HepG2 (cell line): Measurements from ENCODE around the gene RABL6. TPM values are rescaled to one million over a fixed set of nuclear protein-coding genes. Genes with fewer than 3 reads are reported as not detected.
A peak's percentile ranks its signal among the peaks of the same experiment; 100 is the strongest.

ENCODE experiments used
- CBX2 ChIP-seq, 2 experiments: fragments of 200-600 bp in 1 of 2; sonication (generic); formaldehyde crosslinking in 1 of 2; IDR thresholded peaks; 2 replicates each; pipeline versions ENCODE4 v1.7.0 to v1.8.1; 2018 to 2022; ENCODE audit warnings: low read depth in 2 of 2, low read length in 1 of 2, mild to moderate bottlenecking in 1 of 2, missing genetic modification reagents in 1 of 2
- KDM2A ChIP-seq: sonication (generic); formaldehyde crosslinking; IDR thresholded peaks from 2 replicates; pipeline ENCODE4 v1.4.0; 2020; ENCODE audit warnings: low read depth, missing genetic modification reagents, borderline replicate concordance
- MED1 ChIP-seq: sonication (generic); formaldehyde crosslinking; IDR thresholded peaks from 2 replicates; pipeline ENCODE4 v1.4.0; 2020; ENCODE audit warnings: missing genetic modification reagents
- SNAI1 ChIP-seq: sonication (generic); formaldehyde crosslinking; IDR thresholded peaks from 2 replicates; pipeline ENCODE4 v1.5.0; 2020; ENCODE audit warnings: mild to moderate bottlenecking, missing genetic modification reagents, borderline replicate concordance
- USF2 ChIP-seq, 2 experiments: sonication (generic) in 1 of 2; formaldehyde crosslinking in 1 of 2; IDR thresholded peaks; 2 replicates each; pipeline versions ENCODE4 v1.5.1 to v1.6.1; 2011 to 2020; ENCODE audit warnings: borderline replicate concordance in 1 of 2, low read depth in 1 of 2, low read length in 1 of 2, mild to moderate bottlenecking in 1 of 2, missing genetic modification reagents in 1 of 2, moderate library complexity in 1 of 2
- ZFP82 ChIP-seq: sonication (generic); formaldehyde crosslinking; IDR thresholded peaks from 2 replicates; pipeline ENCODE4 v1.5.1; 2020; ENCODE audit warnings: mild to moderate bottlenecking, missing genetic modification reagents, borderline replicate concordance
- ZHX2 ChIP-seq, 2 experiments: sonication (generic) in 1 of 2; formaldehyde crosslinking in 1 of 2; IDR thresholded peaks; 2 replicates each; pipeline versions ENCODE4 v1.6.1 to v1.9.0; 2014 to 2022; ENCODE audit warnings: antibody characterized with exemption in 1 of 2, borderline replicate concordance in 1 of 2, inconsistent platforms in 1 of 2, low read depth in 1 of 2, missing genetic modification reagents in 1 of 2
- ZNF12 ChIP-seq: sonication (generic); formaldehyde crosslinking; IDR thresholded peaks from 2 replicates; pipeline ENCODE4 v1.5.0; 2020; ENCODE audit warnings: missing genetic modification reagents
- ZNF318 ChIP-seq: sonication (generic); formaldehyde crosslinking; IDR thresholded peaks from 2 replicates; pipeline ENCODE4 v1.4.0; 2020; ENCODE audit warnings: mild to moderate bottlenecking, missing genetic modification reagents
- ZNF792 ChIP-seq: IDR thresholded peaks from 2 replicates; pipeline ENCODE4 v1.6.1; 2016
- ZNF83 ChIP-seq: sonication (generic); formaldehyde crosslinking; IDR thresholded peaks from 2 replicates; pipeline ENCODE4 v1.4.0; 2020; ENCODE audit warnings: missing genetic modification reagents, mild to moderate bottlenecking, borderline replicate concordance
- polyA plus RNA-seq, 8 experiments: library from polyadenylated mRNA; depleted of rRNA in 3 of 8; stranded (reverse) in 7 of 8; unstranded in 1 of 8; fragments of >200 nt; fragmentation: Illumina TruSeq in 4 of 8; extraction: Trizol in 4 of 8; gene quantifications; 2 replicates each; pipeline versions ENCODE4 v1.2.1 to v1.2.3, GENCODE V29; 2011 to 2016; ENCODE audit warnings: low read depth in 4 of 8, missing spikeins in 1 of 8, mixed read lengths in 1 of 8; ENCODE audit not compliant: insufficient read depth in 1 of 8
- total RNA-seq, 5 experiments: library from RNA; depleted of rRNA; stranded (reverse); fragments of >200 nt; fragmentation: Illumina TruSeq; extraction: Trizol; gene quantifications; 2 replicates each; pipeline ENCODE4 v1.2.3, GENCODE V29; 2016; ENCODE audit warnings: low read depth in 1 of 5

The RABL6 gene
- total and polyA plus RNA-seq, 2 of the 13 experiments (the other 11 are each of a cell fraction or from before 2014, with no cell fraction given): 81.5 to 125 TPM

- TF ChIP-seq USF2 (IDR thresholded peaks at IDR 0.05; ENCODE audit: low read depth, low read length): peak; percentile 77
- peak; percentile 93; the same call in 1 of the 2 replicates for TF ChIP-seq USF2 (CRISPR knock-in tag; IDR thresholded peaks at IDR 0.05; ENCODE audit: borderline replicate concordance)
- no peak for TF ChIP-seq ZFP82 (CRISPR knock-in tag)
- TF ChIP-seq ZNF12: no peak
- TF ChIP-seq ZNF792 (CRISPR knock-in tag): no peak
- TF ChIP-seq KDM2A: no peak
- no peak for TF ChIP-seq CBX2 (IDR thresholded peaks at IDR 0.05; ENCODE audit: low read depth, low read length)
- TF ChIP-seq CBX2 (CRISPR knock-in tag; IDR thresholded peaks at IDR 0.05; ENCODE audit: low read depth): no peak
- no peak for TF ChIP-seq ZHX2 (IDR thresholded peaks at IDR 0.05; ENCODE audit: low read depth)
- TF ChIP-seq ZHX2 (CRISPR knock-in tag; IDR thresholded peaks at IDR 0.05; ENCODE audit: borderline replicate concordance): no peak
- TF ChIP-seq ZNF318 (CRISPR knock-in tag): no peak
- TF ChIP-seq SNAI1: no peak
- TF ChIP-seq MED1 (CRISPR knock-in tag): no peak
- no peak for TF ChIP-seq ZNF83
Measured at GRCh38 chr9:136773386-136774044, 34.2 kb upstream of the RABL6 start (continued).
